NCI-H146 treated with DMSO at 0.1 percent for 48 hours (cell line): ENCODE results near the gene CIART.

Source experiments
- DNase-seq: peaks from one replicate; lab custom pipeline; 2025; ENCODE audit not compliant: unreplicated experiment; lab: John Stamatoyannopoulos, UW

CIART gene

DNA sequence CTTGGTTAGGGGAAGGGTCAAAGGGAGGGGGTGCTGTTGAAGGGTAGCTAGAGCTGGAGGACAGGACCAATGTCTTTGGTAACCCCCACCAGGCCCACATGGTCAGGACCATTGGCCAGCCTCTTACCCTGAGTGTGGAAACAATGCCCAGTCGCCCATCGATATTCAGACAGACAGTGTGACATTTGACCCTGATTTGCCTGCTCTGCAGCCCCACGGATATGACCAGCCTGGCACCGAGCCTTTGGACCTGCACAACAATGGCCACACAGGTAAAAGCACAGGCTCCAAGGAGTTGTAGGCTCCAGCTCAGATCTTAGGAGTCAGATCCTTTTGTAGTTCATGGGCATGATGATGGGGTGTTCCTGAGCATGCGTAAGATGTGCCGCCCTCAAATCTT is 21.0 kb upstream of the CIART start:
- DNase-seq = no peak

DNA sequence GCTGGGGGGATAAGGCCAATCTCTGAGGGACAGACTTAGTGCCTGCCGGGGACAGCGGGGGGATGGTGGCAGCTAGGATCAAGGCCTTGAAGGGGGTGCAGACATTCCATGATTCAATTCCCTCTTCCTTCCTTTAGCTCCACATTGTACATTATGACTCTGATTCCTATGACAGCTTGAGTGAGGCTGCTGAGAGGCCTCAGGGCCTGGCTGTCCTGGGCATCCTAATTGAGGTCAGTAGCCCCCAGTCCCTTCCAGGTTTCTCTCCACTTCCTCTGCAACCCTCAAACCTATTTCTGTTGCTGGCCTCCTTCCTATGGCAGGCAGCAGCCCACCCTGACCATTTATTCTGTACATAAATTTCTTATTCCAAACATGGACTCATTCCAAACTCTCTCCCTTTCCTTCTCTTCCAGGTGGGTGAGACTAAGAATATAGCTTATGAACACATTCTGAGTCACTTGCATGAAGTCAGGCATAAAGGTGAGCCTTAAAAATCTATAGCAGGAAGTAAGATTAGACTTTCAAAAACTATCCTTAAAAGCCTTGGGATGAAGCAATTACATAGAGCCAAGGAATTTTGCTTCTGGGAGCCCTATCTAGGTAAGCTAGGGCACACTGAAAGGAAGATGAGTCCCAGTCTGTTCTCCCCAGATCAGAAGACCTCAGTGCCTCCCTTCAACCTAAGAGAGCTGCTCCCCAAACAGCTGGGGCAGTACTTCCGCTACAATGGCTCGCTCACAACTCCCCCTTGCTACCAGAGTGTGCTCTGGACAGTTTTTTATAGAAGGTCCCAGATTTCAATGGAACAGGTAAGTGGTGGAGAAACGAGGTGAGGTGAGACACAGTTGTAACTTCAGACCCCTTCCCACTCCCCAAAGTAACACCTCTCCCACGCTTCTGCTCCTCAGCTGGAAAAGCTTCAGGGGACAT is 19.7 kb upstream of the CIART start:
- DNase-seq = no peak

GRCh38 chr1:150263549-150263948 is 18.8 kb upstream of the CIART start:
- DNase-seq = no peak

GRCh38 chr1:150267896-150268295 is 14.5 kb upstream of the CIART start:
- no peak for DNase-seq

DNA sequence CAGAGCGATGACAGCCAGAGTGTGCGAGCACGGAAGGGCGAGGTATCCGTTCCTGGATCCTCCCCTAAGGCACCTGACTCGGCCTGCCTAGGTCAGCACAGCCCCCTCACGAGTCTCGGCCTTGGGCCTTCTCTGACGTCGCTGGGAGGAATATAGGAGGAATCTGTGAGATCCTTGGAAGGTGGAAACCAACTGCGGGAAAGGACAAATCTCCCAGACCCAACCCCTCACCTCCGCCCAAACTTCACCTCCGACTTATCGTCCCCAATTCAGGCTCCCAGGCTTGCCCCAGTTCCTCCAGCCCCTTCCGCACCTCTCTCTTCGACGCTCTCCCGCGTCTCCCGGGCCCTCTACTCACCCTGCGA is 14.0 kb upstream of the CIART start:
- no peak for DNase-seq

- DNase-seq = peak; percentile 94
These were observed 13.5 kb upstream of the CIART start, which contains the start of gene APH1A for GRCh38 chr1:150268705-150269403. APH1A (minus strand) TSS chr1:150269016; CDS start chr1:150268810, 206 bp downstream.

GRCh38 chr1:150269451-150269850 is 12.9 kb upstream of the CIART start:
- no peak for DNase-seq

GRCh38 chr1:150271291-150271959 is 10.9 kb upstream of the CIART start:
- no peak for DNase-seq

DNA sequence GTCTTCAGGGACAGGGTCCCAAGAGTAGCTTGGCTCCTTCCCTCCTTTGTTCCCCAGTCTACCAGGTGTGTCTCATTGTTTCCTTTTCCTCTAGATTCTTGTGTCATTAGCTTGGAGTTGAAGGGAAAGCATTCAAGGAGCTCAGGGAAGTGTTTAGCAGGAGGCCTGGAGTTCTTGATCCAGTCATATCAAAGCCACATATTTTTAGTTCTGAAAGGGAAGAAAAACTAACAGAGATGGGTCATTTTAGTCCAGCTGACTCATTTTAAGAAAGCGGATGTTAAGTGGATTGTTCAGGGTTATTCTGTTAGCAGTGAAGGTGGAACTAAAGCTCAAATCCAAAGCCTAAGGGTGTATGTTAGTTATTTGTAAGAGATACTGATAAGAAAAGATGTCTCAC is 9.0 kb upstream of the CIART start:
- no peak for DNase-seq

DNA sequence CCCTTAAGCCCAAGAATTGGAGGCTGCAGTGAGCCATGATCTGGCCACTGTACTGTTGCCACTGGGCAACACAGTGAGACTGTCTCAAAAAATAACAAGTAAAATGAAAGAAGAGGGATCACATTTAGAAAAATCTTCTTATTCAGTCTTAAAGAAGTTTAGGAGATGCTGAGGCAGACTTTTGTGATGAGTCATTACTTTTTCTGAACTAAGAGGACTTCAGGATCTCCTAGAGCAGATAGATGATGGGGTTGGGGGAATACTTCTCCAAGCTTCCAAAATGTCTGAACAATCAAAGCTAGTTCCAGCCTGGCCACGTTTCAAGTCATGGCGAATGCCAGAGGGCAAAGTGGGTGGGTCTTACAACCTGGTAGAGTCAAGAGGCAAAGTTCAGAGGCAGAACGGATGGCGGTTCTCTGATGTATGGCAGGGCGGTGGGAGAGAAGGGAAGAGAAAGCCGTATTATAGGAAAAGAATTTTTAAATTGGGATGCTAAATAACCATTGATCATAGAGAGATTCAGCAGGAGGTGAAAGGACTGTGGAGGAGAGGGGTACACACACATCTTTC is 2.1 kb upstream of the CIART start:
- no peak for DNase-seq

DNA sequence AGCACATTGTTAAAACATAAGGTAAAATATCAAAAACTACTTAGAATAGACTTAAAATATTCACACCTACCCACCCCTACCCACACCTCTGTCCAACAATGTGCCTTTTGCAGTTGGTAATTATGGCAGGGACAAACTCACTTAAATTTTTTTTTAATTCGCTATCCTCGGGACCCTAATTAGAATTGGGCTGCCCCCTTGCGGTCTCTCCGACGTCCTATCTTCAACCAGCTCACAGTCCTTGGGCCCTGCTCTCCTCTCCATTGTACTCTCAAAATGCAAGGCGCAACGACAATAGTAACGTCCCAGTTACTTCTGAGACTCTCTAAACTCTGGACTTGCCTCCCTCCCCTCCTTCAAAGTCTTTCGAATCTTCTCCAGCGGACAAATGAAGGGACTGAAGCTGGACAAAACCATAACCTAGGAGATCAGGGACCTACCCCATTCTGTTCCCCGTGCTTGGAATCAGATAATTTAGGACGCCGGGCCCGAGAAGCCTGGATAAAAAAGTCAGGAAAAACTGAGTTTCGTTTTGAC is 1.1 kb upstream of the CIART start:
- peak; percentile 70 for DNase-seq

DNA sequence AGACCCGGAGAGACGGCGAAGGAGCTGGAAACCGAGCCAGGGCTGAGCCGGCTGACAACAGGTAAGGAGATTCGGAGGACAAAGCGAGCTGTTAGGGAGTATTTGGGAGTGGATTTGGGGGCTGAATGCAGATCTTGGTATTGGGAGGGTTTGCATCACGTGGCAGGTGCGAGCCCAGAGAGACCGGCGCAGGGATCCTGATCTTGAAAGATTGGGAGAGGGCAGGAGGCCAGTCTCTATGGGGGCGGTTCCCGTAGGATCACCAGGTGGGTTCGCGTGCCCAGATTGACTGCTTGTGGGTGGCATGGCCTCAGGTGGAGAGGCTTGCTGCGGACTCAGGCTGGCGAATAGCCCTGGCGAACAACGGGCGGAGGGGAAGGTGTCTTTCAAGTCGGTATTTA is 204 bp downstream of the CIART start:
- peak; percentile 60 for DNase-seq

DNA sequence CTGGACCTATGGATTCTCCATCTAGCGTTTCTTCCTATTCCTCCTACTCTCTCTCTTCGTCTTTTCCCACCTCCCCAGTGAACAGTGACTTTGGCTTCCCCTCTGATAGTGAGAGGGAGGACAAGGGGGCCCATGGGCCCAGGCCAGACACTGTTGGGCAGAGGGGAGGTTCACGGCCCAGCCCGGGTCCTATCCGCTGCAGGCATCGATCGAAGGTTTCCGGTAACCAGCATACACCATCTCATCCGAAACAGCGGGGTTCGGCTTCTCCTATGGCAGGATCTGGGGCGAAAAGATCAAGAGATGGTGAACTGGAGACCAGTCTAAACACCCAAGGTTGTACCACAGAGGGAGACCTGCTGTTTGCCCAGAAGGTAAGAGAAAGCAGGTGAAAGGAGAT is 906 bp downstream of the CIART start:
- no peak for DNase-seq

DNA sequence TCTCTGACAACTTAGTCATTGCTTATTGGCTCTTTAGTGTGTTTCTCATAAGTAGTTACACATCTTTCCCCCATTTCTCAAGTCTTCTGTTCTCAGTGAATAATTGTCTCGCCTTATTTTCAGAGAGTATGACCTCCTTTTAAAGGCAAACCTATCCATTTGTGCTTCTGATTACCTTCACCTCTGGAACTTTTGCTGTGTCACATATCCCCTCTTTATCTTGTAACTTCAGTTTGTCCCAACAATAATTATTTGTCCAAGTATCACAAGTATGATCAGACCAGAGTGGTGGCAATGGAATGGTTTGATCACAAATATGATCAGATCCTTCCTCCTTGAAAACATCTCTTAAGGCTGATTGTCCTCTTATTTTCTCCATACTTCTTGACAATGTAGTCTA is 6.0 kb downstream of the CIART start:
- DNase-seq = no peak

DNA sequence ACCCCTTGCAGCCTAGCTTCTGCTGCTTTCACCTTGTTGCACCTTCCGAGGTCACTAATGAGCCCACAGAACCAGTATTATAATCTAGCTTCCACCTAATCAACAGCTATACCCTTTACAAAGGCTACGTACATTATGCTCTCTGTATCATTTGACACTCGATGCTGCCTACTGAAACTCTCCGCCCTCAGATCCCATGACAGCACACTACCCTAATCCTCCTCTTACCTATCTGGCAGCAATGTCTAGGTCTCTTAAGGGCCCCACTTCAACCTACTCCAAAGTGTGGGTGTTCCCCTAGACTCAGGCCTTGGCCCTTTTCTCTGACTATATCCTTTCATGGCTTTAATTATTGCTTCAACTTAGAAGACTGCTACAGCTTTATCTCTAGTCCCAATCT is 6.5 kb downstream of the CIART start:
- no peak for DNase-seq

DNA sequence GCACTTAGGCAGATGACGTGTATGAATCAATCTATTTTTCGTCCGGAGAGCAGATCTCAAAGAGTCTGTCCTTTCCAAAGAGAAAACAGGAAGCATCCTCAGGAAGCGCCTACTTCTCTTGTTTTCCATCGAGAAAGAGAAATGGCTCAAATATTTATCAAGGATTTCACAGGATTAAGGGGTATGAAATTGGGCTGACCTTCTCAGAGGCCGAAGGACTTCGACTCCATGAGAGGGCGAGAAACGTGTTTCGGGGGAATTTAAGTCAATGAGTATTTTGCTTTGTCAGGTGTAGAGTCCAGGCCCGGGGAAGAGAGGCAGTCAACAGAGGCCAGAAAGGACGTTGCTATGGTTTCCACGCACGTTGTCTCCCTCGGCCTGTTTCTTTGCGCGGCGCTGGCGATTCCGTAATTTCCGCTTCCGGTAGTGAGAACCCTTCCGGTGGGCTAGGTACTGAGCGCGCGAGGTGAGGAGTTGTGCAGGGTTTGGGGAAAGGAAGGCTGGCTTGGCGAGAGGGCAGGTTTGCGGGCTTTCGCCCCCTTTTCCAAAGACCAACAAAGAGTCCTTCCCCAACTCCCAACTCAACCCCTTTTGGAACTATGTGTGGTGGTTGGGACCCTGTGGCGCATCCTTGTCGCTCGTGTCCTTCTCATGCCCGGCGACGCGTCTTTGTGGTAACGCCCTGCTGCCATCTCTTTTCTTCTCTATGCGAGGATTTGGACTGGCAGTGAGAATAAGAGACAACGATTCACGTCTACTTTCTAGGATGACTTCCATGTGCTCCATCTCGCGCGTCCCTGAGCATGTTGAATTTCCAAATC is 11.3 kb downstream of the CIART start, which contains the start of gene MRPS21:
MRPS21 (plus strand) TSS at position 429 of the 821 bp plus-strand sequence. CDS start 506 bp downstream, outside the sequence.
- peak; percentile 89 for DNase-seq

DNA sequence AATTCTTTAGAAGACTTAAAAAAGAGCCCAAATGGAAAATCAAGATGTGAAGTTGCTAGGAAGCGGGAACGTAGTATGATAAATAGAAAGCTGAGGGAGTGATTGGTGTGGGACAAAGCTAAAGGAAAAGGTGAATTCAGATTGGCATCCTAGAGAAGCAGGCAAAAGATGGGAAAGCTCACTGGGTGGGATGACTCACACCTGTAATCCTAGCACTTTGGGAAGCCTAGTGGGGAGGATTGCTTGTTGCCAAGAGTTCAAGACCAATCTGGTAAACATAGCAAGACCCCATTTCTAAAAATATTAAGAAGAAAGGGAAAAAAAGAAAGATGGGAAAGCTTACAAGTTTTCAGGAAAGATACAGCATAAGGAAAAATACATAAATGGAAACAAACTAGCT is 13.1 kb downstream of the CIART start:
- DNase-seq = no peak

GRCh38 chr1:150299716-150300115 is 17.4 kb downstream of the CIART start:
- no peak for DNase-seq

DNA sequence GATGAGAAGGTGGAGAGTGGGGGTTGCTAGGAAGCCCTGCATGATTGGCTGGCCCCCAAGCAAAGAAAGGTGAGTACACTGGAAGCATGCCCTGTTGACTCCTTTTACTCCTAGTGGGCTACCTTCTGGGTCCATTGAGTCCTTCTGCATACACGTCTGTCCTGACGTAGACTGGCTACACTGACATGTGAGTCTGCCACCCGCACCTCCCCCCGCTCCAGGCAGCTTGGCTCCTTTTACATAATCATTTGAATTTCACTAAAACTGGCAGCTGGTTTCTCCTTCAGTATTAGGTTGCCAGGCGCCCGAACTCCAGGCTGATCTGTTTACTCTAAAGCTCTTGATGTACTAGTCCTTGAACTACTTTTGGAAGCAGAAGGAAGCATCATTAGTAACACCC is 20.0 kb downstream of the CIART start:
- DNase-seq = no peak

DNA sequence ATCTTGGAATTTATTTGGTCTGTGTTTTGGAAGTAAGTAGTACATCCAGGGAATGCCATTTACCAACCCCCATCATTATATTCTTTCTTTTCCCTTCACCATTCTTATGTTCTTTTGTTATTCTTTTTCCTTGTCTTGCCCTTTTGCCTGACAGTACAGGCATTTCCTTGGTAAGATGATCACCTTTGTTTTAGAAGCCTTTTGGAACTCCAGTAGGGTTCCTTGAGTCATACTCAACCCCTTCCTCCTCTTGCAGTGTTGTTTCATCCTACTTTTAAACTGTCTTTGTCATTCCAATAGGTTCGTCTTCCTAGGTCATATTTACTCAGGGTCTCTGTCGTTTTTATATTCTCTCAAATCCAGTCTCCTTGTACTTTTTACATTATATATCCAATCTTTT is 20.5 kb downstream of the CIART start:
- DNase-seq = no peak
